MCF 10A (cell line): Measurements from ENCODE around the gene GREB1. TPM values are rescaled to one million over a fixed set of nuclear protein-coding genes. Genes with fewer than 3 reads are reported as not detected.

ENCODE experiments used
- BruUV-seq: library from RNA; stranded (reverse); fragments of 400-500 nt; replicated peaks from 2 replicates; lab custom pipeline; 2021; lab: Mats Ljungman, UMichigan
- CTCF ChIA-PET: fragments of 300-600 bp; sonication (Branson Sonifier 250); formaldehyde crosslinking; extraction: SDS; loops from one replicate; lab custom pipeline; 2021; ENCODE audit warnings: antibody characterized with exemption, inconsistent platforms; lab: Yijun Ruan, JAX
- POLR2A ChIA-PET: fragments of 300-600, 350-650 bp; sonication (Branson Sonifier 250); formaldehyde crosslinking; extraction: SDS; loops from one replicate; lab custom pipeline; 2020; ENCODE audit warnings: antibody characterized with exemption, inconsistent platforms; lab: Yijun Ruan, JAX
- DNase-seq: peaks from one replicate; pipeline ENCODE4 v3.0.0-alpha.2; 2018; ENCODE audit not compliant: unreplicated experiment
- H3K27ac Mint-ChIP-seq: one replicate; pipeline ENCODE4 v1.8.0; 2022; ENCODE audit warnings: mild to moderate bottlenecking, low read depth, mixed read lengths; ENCODE audit not compliant: unreplicated experiment
- H3K27me3 Mint-ChIP-seq: one replicate; pipeline ENCODE4 v1.8.0; 2022; ENCODE audit warnings: mixed read lengths; ENCODE audit not compliant: insufficient read depth, unreplicated experiment
- H3K36me3 Mint-ChIP-seq: one replicate; pipeline ENCODE4 v1.8.0; 2022; ENCODE audit warnings: mild to moderate bottlenecking, moderate library complexity, mixed read lengths; ENCODE audit not compliant: insufficient read depth, unreplicated experiment
- H3K4me1 Mint-ChIP-seq: one replicate; pipeline ENCODE4 v1.8.0; 2022; ENCODE audit warnings: mixed read lengths; ENCODE audit not compliant: insufficient read depth, unreplicated experiment
- H3K4me3 Mint-ChIP-seq: one replicate; pipeline ENCODE4 v1.8.0; 2022; ENCODE audit warnings: mild to moderate bottlenecking, moderate library complexity, mixed read lengths; ENCODE audit not compliant: unreplicated experiment
- H3K9me3 Mint-ChIP-seq: one replicate; pipeline ENCODE4 v1.8.0; 2022; ENCODE audit warnings: mixed read lengths; ENCODE audit not compliant: unreplicated experiment
- CTCF ChIP-seq: fragments of 200-600 bp; IDR thresholded peaks from one replicate; pipeline ENCODE4 v1.8.0; 2022; ENCODE audit warnings: antibody characterized with exemption, mild to moderate bottlenecking; ENCODE audit not compliant: unreplicated experiment
- intact Hi-C: fragments of 100-400 bp; cut with micrococcal nuclease; formaldehyde crosslinking; loops from 2 replicates; pipeline ENCODE4 v1.14.1; 2022
- total RNA-seq: library from RNA; stranded (reverse); gene quantifications from 2 replicates; pipeline ENCODE4 v1.2.3, GENCODE V29; 2022

GREB1 gene
- total RNA-seq, 1 experiment from 2014 or later, result 1.7 TPM

GRCh38 chr2:11628675-11629074 is 94.8 kb downstream of the GREB1 start:
- Mint-ChIP-seq H3K36me3 (peaks cover 26% of the 10 kb centered on the region), H3K27me3 (no peaks in the 10 kb centered on the region), H3K27ac (no peak overlapping the region), H3K4me3 (no peak overlapping the region), H3K4me1 (peaks cover 11% of the 10 kb centered on the region), H3K9me3 (peaks cover 8% of the 10 kb centered on the region)
- no peak for TF ChIP-seq CTCF
- ChIA-PET CTCF (no interaction called here), POLR2A (no interaction called here)
- intact Hi-C loops, result no loop called here
- DNase-seq, result no peak
- no TSS peak for BruUV-seq

GRCh38 chr2:11629215-11629614 is 95.4 kb downstream of the GREB1 start:
- POLR2A ChIA-PET, result no interaction called here
- H3K27ac Mint-ChIP-seq, result no peak overlapping the region
- no peak overlapping the region for H3K4me3 Mint-ChIP-seq
- peaks cover 8% of the 10 kb centered on the region for H3K9me3 Mint-ChIP-seq
- intact Hi-C loops, result no loop called here
- H3K4me1 Mint-ChIP-seq, result peaks cover 11% of the 10 kb centered on the region
- CTCF ChIA-PET, result no interaction called here
- H3K27me3 Mint-ChIP-seq, result no peaks in the 10 kb centered on the region
- peaks cover 26% of the 10 kb centered on the region for H3K36me3 Mint-ChIP-seq
- TF ChIP-seq CTCF, result no peak
- BruUV-seq, result no TSS peak
- DNase-seq, result no peak

- TF ChIP-seq CTCF, result no peak
- intact Hi-C loops, result no loop called here
- Mint-ChIP-seq H3K4me3 (no peak overlapping the region), H3K4me1 (peaks cover 11% of the 10 kb centered on the region), H3K9me3 (peaks cover 8% of the 10 kb centered on the region), H3K27ac (no peak overlapping the region), H3K36me3 (peaks cover 26% of the 10 kb centered on the region), H3K27me3 (no peaks in the 10 kb centered on the region)
- no peak for DNase-seq
- BruUV-seq, result no TSS peak
- CTCF ChIA-PET, result interaction anchor here (0.7 kb wide), 1 partner anchor 39 kb away, joined by 3 read pairs; no protein-coding TSS in a partner anchor
- POLR2A ChIA-PET, result no interaction called here
Observed at GRCh38 chr2:11629851-11630250, 96.0 kb downstream of the GREB1 start.

GRCh38 chr2:11630855-11631254 is 97.0 kb downstream of the GREB1 start:
- H3K4me1 Mint-ChIP-seq, result peaks cover 11% of the 10 kb centered on the region
- H3K27ac Mint-ChIP-seq, result peak overlapping the region; percentile 88
- no peak overlapping the region for H3K4me3 Mint-ChIP-seq
- no peak for TF ChIP-seq CTCF
- ChIA-PET POLR2A (interaction anchor here (0.6 to 1.2 kb wide), 7 partner anchors 9 to 63 kb away, joined by 3 to 4 read pairs (median 3); no protein-coding TSS in a partner anchor), CTCF (interaction anchor here (0.9 to 1.6 kb wide), 2 partner anchors 16 to 51 kb away, joined by 4 to 6 read pairs; no protein-coding TSS in a partner anchor)
- no TSS peak for BruUV-seq
- no peaks in the 10 kb centered on the region for H3K27me3 Mint-ChIP-seq
- H3K36me3 Mint-ChIP-seq, result peaks cover 26% of the 10 kb centered on the region
- no peak for DNase-seq
- H3K9me3 Mint-ChIP-seq, result peaks cover 8% of the 10 kb centered on the region
- intact Hi-C loops, result no loop called here
